ENCODE measurements around the gene KDM6A.
"Not testable (repeated sequence)": the region's sequence is repeated elsewhere in the genome, so short reads cannot be mapped to it uniquely, and the experiment has no call there.

KDM6A gene

DNA sequence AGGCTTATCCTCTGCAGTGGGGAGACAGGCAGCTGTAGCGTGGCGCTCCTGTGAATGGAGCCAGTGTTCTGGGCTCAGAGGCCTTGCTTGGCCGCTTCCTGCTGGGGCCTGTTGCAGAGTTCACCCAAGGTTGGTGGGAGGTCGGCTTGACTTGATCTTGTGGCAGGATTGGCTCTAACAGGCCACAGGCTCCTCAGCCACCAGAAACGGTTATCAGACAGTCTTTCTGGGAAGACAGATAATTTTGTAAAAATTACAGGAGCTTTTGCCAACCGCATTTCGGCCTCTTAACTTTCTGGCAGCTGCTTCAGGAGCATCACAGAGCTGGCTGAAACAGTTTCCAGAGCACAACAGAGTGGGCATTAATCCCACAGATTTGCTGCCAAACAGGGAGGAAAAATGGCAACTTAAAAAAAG lies 261.3 kb downstream of the KDM6A start:
- DNase-seq: no peak

DNA sequence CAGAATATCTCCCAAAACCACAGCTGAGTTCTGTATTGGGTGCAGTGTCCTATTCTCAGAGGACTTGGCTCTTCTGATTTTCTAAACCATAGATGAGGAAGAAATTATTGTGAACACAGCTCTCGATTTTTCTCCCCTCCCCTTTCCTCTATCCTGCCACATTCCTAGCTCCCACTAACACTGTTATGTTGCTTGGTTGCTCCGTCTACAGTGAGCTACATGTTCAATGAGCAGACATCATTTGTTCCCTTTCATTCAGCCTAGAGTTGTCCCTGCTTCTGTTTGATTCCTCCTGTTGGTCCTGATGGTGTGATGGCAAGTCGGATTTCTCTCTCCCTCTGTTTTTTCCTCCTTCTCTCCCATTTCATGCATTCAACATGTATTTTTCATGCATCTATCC lies 261.8 kb downstream of the KDM6A start:
- DNase-seq: no peak

GRCh38 chrX:45135391-45136075 lies 262.5 kb downstream of the KDM6A start:
- DNase-seq: not testable (repeated sequence)

GRCh38 chrX:45137531-45137930 lies 264.5 kb downstream of the KDM6A start:
- DNase-seq: no peak

DNA sequence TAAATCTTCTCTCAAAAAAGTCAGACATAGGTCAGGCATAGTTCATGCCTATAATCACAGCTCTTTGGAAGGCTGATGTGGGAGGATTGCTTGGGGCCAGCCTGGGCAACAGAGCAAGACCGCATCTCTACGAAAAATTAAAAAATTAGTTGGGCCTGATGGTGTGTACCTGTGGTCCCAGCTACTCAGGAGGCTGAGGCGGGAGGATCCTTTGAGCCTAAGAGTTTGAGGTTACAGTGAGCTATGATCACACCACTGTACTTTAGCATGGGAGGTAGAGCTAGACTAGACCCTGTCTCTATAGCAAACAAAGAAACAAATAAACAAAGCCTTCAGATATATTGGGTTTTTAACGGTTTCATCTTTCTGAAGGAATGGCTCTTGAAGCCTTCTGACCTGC lies 265.5 kb downstream of the KDM6A start:
- no peak for DNase-seq

DNA sequence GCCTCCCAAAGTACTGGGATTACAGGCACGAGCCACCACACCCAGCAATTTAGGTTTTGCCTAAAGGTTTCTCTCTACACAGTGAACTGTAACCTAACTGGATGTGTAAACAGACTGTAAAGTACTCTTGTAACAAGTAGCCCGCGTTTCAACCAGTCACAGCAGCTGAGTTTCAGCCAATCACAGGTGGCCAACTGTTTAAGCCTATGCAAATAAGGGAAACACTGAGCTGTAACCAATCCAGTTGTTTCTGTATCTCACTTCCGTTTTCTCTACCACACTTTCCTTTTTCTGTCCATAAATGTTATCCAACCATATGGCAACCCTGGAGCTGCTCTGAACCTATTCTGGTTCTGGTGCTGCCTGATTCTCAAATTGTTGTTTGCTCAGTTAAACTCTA lies 267.8 kb downstream of the KDM6A start:
- peak; percentile 1 for DNase-seq

DNA sequence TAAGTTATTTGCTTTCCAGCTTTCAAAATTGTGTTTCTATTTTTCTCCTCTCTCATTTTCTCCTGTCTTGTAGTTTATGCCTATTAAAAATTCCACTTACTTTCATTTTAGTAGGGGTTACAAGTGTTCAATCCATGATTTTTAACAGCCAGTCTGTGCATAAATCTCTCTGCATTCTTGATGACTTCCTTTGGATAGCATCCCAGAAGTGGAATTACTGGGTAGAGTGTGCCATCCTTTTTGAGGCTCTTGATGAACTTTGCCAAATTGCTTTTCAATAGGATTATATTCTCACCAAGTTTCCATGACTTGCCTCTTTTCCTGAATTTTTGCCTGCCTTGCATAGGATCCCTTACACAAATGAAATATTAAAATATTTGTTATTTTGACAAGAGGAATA lies 269.2 kb downstream of the KDM6A start:
- DNase-seq: no peak

GRCh38 chrX:45143455-45143854 lies 270.5 kb downstream of the KDM6A start:
- DNase-seq: no peak

GRCh38 chrX:45145492-45146215 lies 272.7 kb downstream of the KDM6A start:
- DNase-seq: no peak

DNA sequence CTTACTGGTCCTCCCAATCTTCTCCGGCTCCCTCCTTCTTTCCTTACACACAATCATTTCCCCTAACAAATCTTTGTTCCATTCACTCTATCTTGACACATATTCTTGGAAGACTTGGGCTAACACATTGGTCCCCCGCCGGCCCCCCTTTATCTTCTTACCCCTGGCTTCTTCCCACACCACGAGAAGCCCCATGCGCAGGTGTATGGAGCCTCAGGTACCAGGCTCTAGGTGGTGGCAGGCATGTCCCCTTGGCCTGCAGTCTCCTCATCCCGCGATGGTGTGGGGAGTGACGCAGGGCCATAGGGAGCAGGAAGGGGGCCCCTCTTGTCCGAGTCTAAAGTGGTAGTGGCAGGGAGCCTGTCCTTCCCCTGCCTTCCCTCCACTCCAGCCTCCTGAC lies 277.8 kb downstream of the KDM6A start:
- no peak for DNase-seq

DNA sequence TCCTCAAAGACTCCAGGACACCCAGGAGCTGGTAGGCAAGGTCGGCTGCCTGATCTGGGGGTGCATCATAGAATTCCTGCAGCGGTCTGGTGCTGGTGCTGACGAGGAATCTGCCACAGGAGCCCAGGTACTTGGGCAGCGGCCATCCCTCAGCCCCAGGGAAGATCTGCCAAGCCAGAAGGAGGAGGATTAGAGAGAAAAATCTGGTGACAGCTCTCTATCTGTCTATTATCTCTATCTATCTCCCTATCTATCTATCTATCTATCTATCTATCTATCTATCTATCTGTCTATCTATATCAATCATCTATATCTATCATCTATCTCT lies 281.0 kb downstream of the KDM6A start:
- DNase-seq: no peak

DNA sequence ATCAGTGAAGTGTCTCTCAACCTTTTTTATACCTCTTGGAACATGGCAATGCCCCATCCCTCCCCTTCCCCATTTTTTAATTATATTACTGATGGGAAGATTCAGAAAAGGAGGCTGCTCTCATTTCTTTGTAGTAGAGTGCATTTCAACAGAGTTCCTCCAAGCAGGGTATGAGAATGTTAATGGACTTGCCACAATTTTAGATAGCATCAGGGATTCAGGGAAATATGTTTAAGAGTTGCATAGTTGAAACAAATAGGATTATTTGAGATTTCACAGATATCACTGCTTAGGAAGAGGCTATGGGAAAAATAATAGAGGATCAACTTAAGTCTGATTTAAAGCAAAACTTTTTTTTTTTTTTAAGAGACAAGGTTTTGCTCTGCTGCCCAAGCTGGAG lies 281.5 kb downstream of the KDM6A start:
- no peak for DNase-seq

GRCh38 chrX:45157647-45158046 lies 284.7 kb downstream of the KDM6A start:
- no peak for DNase-seq

All from NCI-H524 treated with DMSO at 0.1 percent for 48 hours (cell line).